ENCODE data around the gene SMPD3. TPM values are rescaled to one million over a fixed set of nuclear protein-coding genes. Genes with fewer than 3 reads are reported as not detected.

SMPD3 gene
- total RNA-seq, 1 donor from 2014 or later = 5.6 TPM

GRCh38 chr16:68357923-68358322 lies 90.4 kb downstream of the SMPD3 start:
- Histone ChIP-seq H3K4me1 (peaks cover 8% of the 10 kb centered on the region), H3K9me3 (no peaks in the 10 kb centered on the region), H3K27ac (no peak overlapping the region), H3K36me3 (peaks cover 50% of the 10 kb centered on the region), H3K4me3 (no peak overlapping the region), H3K27me3 (no peaks in the 10 kb centered on the region)
- DNase-seq = no peak
- ATAC-seq = no peak
- intact Hi-C loops (cut with DNase I) = no loop called here
- no peak for TF ChIP-seq CTCF (IDR thresholded peaks at IDR 0.05)

GRCh38 chr16:68357521-68357922 lies 90.8 kb downstream of the SMPD3 start:
- no peak for TF ChIP-seq CTCF (IDR thresholded peaks at IDR 0.05)
- peaks cover 52% of the 10 kb centered on the region for H3K36me3 ChIP-seq
- intact Hi-C loops (cut with DNase I) = no loop called here
- no peak for ATAC-seq
- H3K27ac ChIP-seq = no peak overlapping the region
- DNase-seq = no peak
- no peaks in the 10 kb centered on the region for H3K9me3 ChIP-seq
- no peaks in the 10 kb centered on the region for H3K27me3 ChIP-seq
- no peak overlapping the region for H3K4me3 ChIP-seq
- peaks cover 8% of the 10 kb centered on the region for H3K4me1 ChIP-seq

- peaks cover 58% of the 10 kb centered on the region for H3K36me3 ChIP-seq
- H3K27me3 ChIP-seq = no peaks in the 10 kb centered on the region
- no peak overlapping the region for H3K4me3 ChIP-seq
- no peaks in the 10 kb centered on the region for H3K9me3 ChIP-seq
- H3K27ac ChIP-seq = no peak overlapping the region
- TF ChIP-seq CTCF (IDR thresholded peaks at IDR 0.05) = no peak
- peaks cover 8% of the 10 kb centered on the region for H3K4me1 ChIP-seq
- intact Hi-C loops (cut with DNase I) = no loop called here
- DNase-seq (no peak), ATAC-seq (no peak)
Observed at GRCh38 chr16:68356919-68357286, 91.4 kb downstream of the SMPD3 start.

- no peak for TF ChIP-seq CTCF (IDR thresholded peaks at IDR 0.05)
- ATAC-seq (peak; percentile 31), DNase-seq (no peak)
- H3K4me1 ChIP-seq = peaks cover 11% of the 10 kb centered on the region
- H3K36me3 ChIP-seq = peaks cover 58% of the 10 kb centered on the region
- H3K9me3 ChIP-seq = no peaks in the 10 kb centered on the region
- H3K4me3 ChIP-seq = no peak overlapping the region
- intact Hi-C loops (cut with DNase I) = no loop called here
- no peak overlapping the region for H3K27ac ChIP-seq
- no peaks in the 10 kb centered on the region for H3K27me3 ChIP-seq
Observed at GRCh38 chr16:68356249-68356918, 91.9 kb downstream of the SMPD3 start.

GRCh38 chr16:68355447-68356248 lies 92.7 kb downstream of the SMPD3 start:
- TF ChIP-seq CTCF (IDR thresholded peaks at IDR 0.05) = no peak
- Histone ChIP-seq H3K27me3 (no peaks in the 10 kb centered on the region), H3K36me3 (peaks cover 63% of the 10 kb centered on the region)

More at GRCh38 chr16:68355447-68356248, 92.7 kb downstream of the SMPD3 start:
- H3K27ac ChIP-seq = no peak overlapping the region
- intact Hi-C loops (cut with DNase I) = no loop called here
- ATAC-seq = no peak
- DNase-seq = no peak
- no peaks in the 10 kb centered on the region for H3K9me3 ChIP-seq
- peaks cover 11% of the 10 kb centered on the region for H3K4me1 ChIP-seq
- no peak overlapping the region for H3K4me3 ChIP-seq
